OCI-LY7 (cell line): ENCODE measurements around the gene KIAA1755. TPM values are rescaled to one million over a fixed set of nuclear protein-coding genes. Genes with fewer than 3 reads are reported as not detected.
"Not testable (repeated sequence)": the region's sequence is repeated elsewhere in the genome, so short reads cannot be mapped to it uniquely, and the experiment has no call there.

Source experiments
- BruUV-seq: library from RNA; stranded (reverse); fragments of 400-500 nt; replicated peaks from 2 replicates; lab custom pipeline; 2021; lab: Mats Ljungman, UMichigan
- CTCF ChIA-PET: fragments of 300-600 bp; sonication (Branson Sonifier 250); formaldehyde crosslinking; loops from one replicate; lab custom pipeline; 2022; ENCODE audit warnings: antibody characterized with exemption; ENCODE audit not compliant: unreplicated experiment; lab: Charles Lee
- POLR2A ChIA-PET: fragments of 300-600 bp; sonication (Branson Sonifier 250); formaldehyde crosslinking; loops from one replicate; lab custom pipeline; 2022; ENCODE audit warnings: antibody characterized with exemption; lab: Charles Lee
- DNase-seq: peaks from one replicate; pipeline ENCODE4 v3.0.0-alpha.2; 2015; ENCODE audit warnings: low spot score
- H2AFZ ChIP-seq: fragments of 200-600 bp; sonication (generic), shearing (Covaris generic); 2 replicates; pipeline ENCODE4 v1.6.1; 2014; ENCODE audit warnings: mild to moderate bottlenecking, antibody characterized with exemption, low read length, moderate library complexity
- H3K27ac ChIP-seq: fragments of 200-600 bp; sonication (generic); 2 replicates; pipeline ENCODE4 v1.5.1; 2014; ENCODE audit warnings: mixed run types, low read depth, mild to moderate bottlenecking, moderate library complexity, low read length, inconsistent platforms; ENCODE audit not compliant: poor library complexity, severe bottlenecking
- H3K36me3 ChIP-seq: fragments of 200-600 bp; sonication (generic); 2 replicates; pipeline ENCODE4 v1.6.1; 2014; ENCODE audit warnings: mild to moderate bottlenecking, antibody characterized with exemption, low read length, moderate library complexity, mixed read lengths; ENCODE audit not compliant: insufficient read depth
- H3K4me1 ChIP-seq: fragments of 200-600 bp; sonication (generic); 2 replicates; pipeline ENCODE4 v1.5.1; 2014; ENCODE audit warnings: mild to moderate bottlenecking, low read length; ENCODE audit not compliant: insufficient read depth, poor library complexity, severe bottlenecking
- H3K4me2 ChIP-seq: fragments of 200-600 bp; sonication (generic); 2 replicates; pipeline ENCODE4 v1.6.1; 2014; ENCODE audit warnings: mild to moderate bottlenecking, low read length
- H3K4me3 ChIP-seq: fragments of 200-600 bp; sonication (generic); 2 replicates; pipeline ENCODE4 v1.5.1; 2014; ENCODE audit warnings: mild to moderate bottlenecking, low read depth, low read length; ENCODE audit not compliant: poor library complexity, severe bottlenecking
- H3K79me2 ChIP-seq: fragments of 200-600 bp; sonication (generic); 2 replicates; pipeline ENCODE4 v1.6.1; 2016; ENCODE audit warnings: low read depth, mild to moderate bottlenecking, low read length, moderate library complexity, mixed read lengths; ENCODE audit not compliant: insufficient read depth
- H3K9me2 ChIP-seq: fragments of 200-600 bp; sonication (generic); 2 replicates; pipeline ENCODE4 v1.6.1; 2016; ENCODE audit warnings: mild to moderate bottlenecking, low read length, mixed read lengths; ENCODE audit not compliant: insufficient read depth
- H3K9me3 ChIP-seq: fragments of 200-600 bp; sonication (generic); 2 replicates; pipeline ENCODE4 v1.6.1; 2014; ENCODE audit warnings: mild to moderate bottlenecking, mixed run types, low read length, mixed read lengths
- H4K20me1 ChIP-seq: fragments of 200-600 bp; sonication (generic); 2 replicates; pipeline ENCODE4 v1.6.1; 2014; ENCODE audit warnings: mild to moderate bottlenecking, antibody characterized with exemption, low read length, moderate library complexity, mixed read lengths; ENCODE audit not compliant: insufficient read depth
- CTCF ChIP-seq: fragments of 200-600 bp; sonication (generic); conservative IDR thresholded peaks from 2 replicates; pipeline ENCODE4 v1.5.1; 2014; ENCODE audit warnings: mild to moderate bottlenecking, antibody characterized with exemption, low read length, moderate library complexity, mixed read lengths
- EZH2phosphoT487 ChIP-seq: fragments of 200-600 bp; sonication (generic); IDR thresholded peaks from 2 replicates; pipeline ENCODE4 v1.6.1; 2018; ENCODE audit warnings: low read depth, borderline replicate concordance, mild to moderate bottlenecking, mixed run types, antibody characterized with exemption, low read length, moderate library complexity, mixed read lengths
- intact Hi-C: fragments of 100-400 bp; cut with micrococcal nuclease; formaldehyde crosslinking; loops from one replicate; pipeline ENCODE4 v1.10.0; 2022; ENCODE audit not compliant: unreplicated experiment
- total RNA-seq, 2 experiments: library from RNA; depleted of rRNA in 1 of 2; stranded (reverse); fragments of >200 nt in 1 of 2; shearing (Covaris generic) in 1 of 2; gene quantifications; 2 replicates each; pipeline ENCODE4 v1.2.3, GENCODE V29; 2014 to 2022

The KIAA1755 gene
- total RNA-seq, 2 experiments from 2014 or later: not detected

GRCh38 chr20:38286586-38287531, 26.3 kb upstream of the KIAA1755 start:
- Histone ChIP-seq H3K4me3 (no peak overlapping the region), H4K20me1 (no peaks in the 10 kb centered on the region), H3K36me3 (no peaks in the 10 kb centered on the region), H2AFZ (no peak overlapping the region), H3K4me2 (no peak overlapping the region), H3K9me2 (no peaks in the 10 kb centered on the region), H3K27ac (no peak overlapping the region), H3K9me3 (no peaks in the 10 kb centered on the region), H3K4me1 (no peaks in the 10 kb centered on the region), H3K79me2 (no peaks in the 10 kb centered on the region)
- no peak for DNase-seq
- CTCF ChIA-PET: no interaction called here
- intact Hi-C loops: no loop called here
- TF ChIP-seq EZH2phosphoT487 (no peak), CTCF (no peak)
- BruUV-seq: no TSS peak
- POLR2A ChIA-PET: no interaction called here

- no TSS peak for BruUV-seq
- Histone ChIP-seq H3K4me2 (no peak overlapping the region), H3K9me3 (no peaks in the 10 kb centered on the region), H3K27ac (no peak overlapping the region), H3K36me3 (no peaks in the 10 kb centered on the region), H3K4me3 (no peak overlapping the region), H4K20me1 (no peaks in the 10 kb centered on the region), H3K4me1 (no peaks in the 10 kb centered on the region), H3K9me2 (no peaks in the 10 kb centered on the region), H2AFZ (no peak overlapping the region), H3K79me2 (no peaks in the 10 kb centered on the region)
- DNase-seq: no peak
- intact Hi-C loops: no loop called here
- POLR2A ChIA-PET: no interaction called here
- CTCF ChIA-PET: no interaction called here
- TF ChIP-seq CTCF (no peak), EZH2phosphoT487 (no peak)
These were observed 24.4 kb upstream of the KIAA1755 start for GRCh38 chr20:38284893-38285444.

GRCh38 chr20:38284066-38284650, 23.6 kb upstream of the KIAA1755 start:
- H3K4me3 ChIP-seq, intact Hi-C loops, DNase-seq, H3K9me3 ChIP-seq, H3K79me2 ChIP-seq, H3K4me2 ChIP-seq, POLR2A ChIA-PET, CTCF ChIA-PET, BruUV-seq, H3K9me2 ChIP-seq, H3K36me3 ChIP-seq, H3K4me1 ChIP-seq, H2AFZ ChIP-seq, H4K20me1 ChIP-seq, H3K27ac ChIP-seq: not testable (repeated sequence)
